ENCODE data around the gene TCF7L2.

- TF ChIP-seq CTCF (IDR thresholded peaks at IDR 0.05) (no peak), POLR2A (IDR thresholded peaks at IDR 0.05) (no peak)
Observed at GRCh38 chr10:112949143-112949823, 764 bp upstream of the TCF7L2 start.

Measured in adrenal gland (tissue), 5 donors.